ENCODE data around the gene EDA.

EDA gene

GRCh38 chrX:70022616-70023015 lies 406.7 kb downstream of the EDA start:
- TF ChIP-seq ZFX (IDR thresholded peaks at IDR 0.05; ENCODE audit: borderline replicate concordance) (no peak), CTCF (IDR thresholded peaks at IDR 0.05) (no peak)
- H3K27ac ChIP-seq, result no peak overlapping the region

GRCh38 chrX:70025464-70025863 lies 409.6 kb downstream of the EDA start:
- TF ChIP-seq CTCF (IDR thresholded peaks at IDR 0.05) (no peak), ZFX (IDR thresholded peaks at IDR 0.05; ENCODE audit: borderline replicate concordance) (no peak)
- no peak overlapping the region for H3K27ac ChIP-seq

- TF ChIP-seq ZFX (IDR thresholded peaks at IDR 0.05; ENCODE audit: borderline replicate concordance), result no peak
- TF ChIP-seq CTCF (IDR thresholded peaks at IDR 0.05), result no peak
- H3K27ac ChIP-seq, result no peak overlapping the region
Measured at GRCh38 chrX:70026112-70026850, 410.4 kb downstream of the EDA start.

- no peak overlapping the region for H3K27ac ChIP-seq
- TF ChIP-seq ZFX (IDR thresholded peaks at IDR 0.05; ENCODE audit: borderline replicate concordance) (no peak), CTCF (IDR thresholded peaks at IDR 0.05) (no peak)
Measured at GRCh38 chrX:70026851-70027200, 410.9 kb downstream of the EDA start.

- no peak for TF ChIP-seq CTCF (IDR thresholded peaks at IDR 0.05)
- no peak for TF ChIP-seq ZFX (IDR thresholded peaks at IDR 0.05; ENCODE audit: borderline replicate concordance)
- peak overlapping the region; percentile 43 for H3K27ac ChIP-seq
Measured at GRCh38 chrX:70029863-70030262, 413.9 kb downstream of the EDA start.

- peak overlapping the region; percentile 43 for H3K27ac ChIP-seq
- TF ChIP-seq CTCF (IDR thresholded peaks at IDR 0.05), result peak; percentile 74
- no peak for TF ChIP-seq ZFX (IDR thresholded peaks at IDR 0.05; ENCODE audit: borderline replicate concordance)
Measured at GRCh38 chrX:70030301-70030767, 414.4 kb downstream of the EDA start.

- no peak overlapping the region for H3K27ac ChIP-seq
- TF ChIP-seq ZFX (IDR thresholded peaks at IDR 0.05; ENCODE audit: borderline replicate concordance), result no peak
- TF ChIP-seq CTCF (IDR thresholded peaks at IDR 0.05), result no peak
Measured at GRCh38 chrX:70032792-70033191, 416.9 kb downstream of the EDA start.
